K562 (cell line): ENCODE data around the gene RARS1. TPM values are rescaled to one million over a fixed set of nuclear protein-coding genes. Genes with fewer than 3 reads are reported as not detected.

Source experiments
- ATAC-seq: fragments of 200-7000 bp; cut with Tn5 transposase; 3 replicates; pipeline ENCODE4 v1.9.1; 2020; ENCODE audit warnings: moderate library complexity
- BruUV-seq: library from RNA; stranded (reverse); fragments of 400-500 nt; replicated peaks from 2 replicates; lab custom pipeline; 2021; lab: Mats Ljungman, UMichigan
- CTCF ChIA-PET: fragments of 300-600 bp; formaldehyde crosslinking; extraction: SDS; loops from one replicate; lab custom pipeline; 2021; ENCODE audit warnings: low intra/inter-chr PET ratio; lab: Yijun Ruan, JAX
- POLR2A ChIA-PET: fragments of 300-600, 350-650 bp; sonication (Branson Sonifier 250); formaldehyde crosslinking; extraction: SDS; loops from one replicate; lab custom pipeline; 2021; ENCODE audit warnings: antibody characterized with exemption, inconsistent platforms; lab: Yijun Ruan, JAX
- DNase-seq, 4 experiments: peaks; one replicate each; pipeline versions ENCODE4 v3.0.0 to v3.0.0-alpha.2; 2011 to 2018; ENCODE audit warnings: low spot score in 3 of 4, mixed read lengths in 3 of 4; ENCODE audit errors: extremely low read depth in 1 of 4
- FAIRE-seq: peaks from 2 replicates; lab custom pipeline; 2011; peaks lifted over from hg19 to GRCh38; lab: Jason Lieb, UNC
- H2AFZ ChIP-seq: 2 replicates; pipeline ENCODE4 v1.6.0; 2011; ENCODE audit warnings: low read depth, low read length, control low read depth, inconsistent platforms
- H3K27ac ChIP-seq: fragments of 200-600 bp; 3 replicates; pipeline ENCODE4 v1.8.0; 2011; ENCODE audit warnings: low read depth, mild to moderate bottlenecking, control low read depth, inconsistent platforms, low read length, moderate library complexity, mixed read lengths; ENCODE audit errors: extremely low read depth
- H3K27me3 ChIP-seq, 2 experiments: fragments of 300-600 bp in 1 of 2; 2 replicates in 1 of 2; 3 replicates in 1 of 2; pipeline versions ENCODE4 v1.6.0 to v1.8.0; 2011; ENCODE audit warnings: inconsistent platforms in 2 of 2, low read length in 2 of 2, mild to moderate bottlenecking in 1 of 2, mixed read lengths in 1 of 2, moderate library complexity in 1 of 2; ENCODE audit not compliant: control insufficient read depth in 2 of 2, insufficient read depth in 2 of 2
- H3K36me3 ChIP-seq: fragments of 300-600 bp; 3 replicates; pipeline ENCODE4 v1.8.0; 2011; ENCODE audit warnings: mild to moderate bottlenecking, low read length, inconsistent platforms; ENCODE audit not compliant: control insufficient read depth, insufficient read depth
- H3K4me1 ChIP-seq, 2 experiments: fragments of 200-600 bp in 1 of 2; replicated peaks in 1 of 2; 2 replicates in 1 of 2; 3 replicates in 1 of 2; pipeline versions ENCODE4 v1.5.1 to v1.8.0; 2011; ENCODE audit warnings: inconsistent platforms in 2 of 2, low read length in 2 of 2, mild to moderate bottlenecking in 1 of 2, mixed read lengths in 1 of 2, moderate library complexity in 1 of 2; ENCODE audit not compliant: control insufficient read depth in 2 of 2, insufficient read depth in 2 of 2
- H3K4me2 ChIP-seq: 2 replicates; pipeline ENCODE4 v1.6.1; 2011; ENCODE audit warnings: low read length, control low read depth, inconsistent platforms, mixed read lengths; ENCODE audit not compliant: insufficient read depth
- H3K4me3 ChIP-seq: fragments of 200-600 bp; sonication (generic), shearing (Covaris generic); 2 replicates; pipeline ENCODE4 v1.5.1; 2016; ENCODE audit warnings: control low read depth, inconsistent platforms
- H3K79me2 ChIP-seq: fragments of 200-600 bp; 3 replicates; pipeline ENCODE4 v1.8.0; 2011; ENCODE audit warnings: low read length, inconsistent platforms; ENCODE audit not compliant: control insufficient read depth, insufficient read depth
- H3K9ac ChIP-seq, 2 experiments: 2 replicates each; pipeline versions ENCODE4 v1.6.0 to v1.6.1; 2011; ENCODE audit warnings: low read depth in 2 of 2, low read length in 2 of 2, control low read depth in 1 of 2, inconsistent platforms in 1 of 2, mild to moderate bottlenecking in 1 of 2, mixed read lengths in 1 of 2; ENCODE audit not compliant: insufficient read depth in 1 of 2
- H3K9me1 ChIP-seq: one replicate; pipeline ENCODE4 v1.6.0; 2011; ENCODE audit warnings: inconsistent platforms, mild to moderate bottlenecking, low read length, moderate library complexity; ENCODE audit not compliant: control insufficient read depth, insufficient read depth
- H3K9me3 ChIP-seq: replicated peaks from 2 replicates; pipeline ENCODE4 v1.5.1; 2011; ENCODE audit warnings: low read depth, low read length, inconsistent platforms; ENCODE audit not compliant: control insufficient read depth, insufficient read depth
- H4K20me1 ChIP-seq: replicated peaks from 2 replicates; pipeline ENCODE4 v1.6.1; 2011; ENCODE audit warnings: low read length, inconsistent platforms, mixed read lengths; ENCODE audit not compliant: control insufficient read depth, insufficient read depth
- MAFK ChIP-seq: IDR thresholded peaks from 2 replicates; pipeline ENCODE4 v1.6.1; 2011; ENCODE audit warnings: low read length, improper control_type of control experiment
- RERE ChIP-seq: sonication (generic); formaldehyde crosslinking; IDR thresholded peaks from 2 replicates; pipeline ENCODE4 v1.8.0; 2023; ENCODE audit warnings: missing genetic modification reagents, mild to moderate bottlenecking, borderline replicate concordance
- WGBS: fragments of 100-300 bp; shearing (Covaris generic); methylation state at CpG from one replicate; pipeline ENCODE4 v1.1.6; 2016; ENCODE audit warnings: low coverage, mixed read lengths; ENCODE audit not compliant: insufficient coverage; ENCODE audit errors: missing lambda C conversion rate; 5-methylcytosine and 5-hydroxymethylcytosine counted together
- in situ Hi-C: fragments of 300-500 bp; cut with MboI; formaldehyde crosslinking; loops from 4 replicates; pipeline ENCODE4 v1.15.0; 2018; ENCODE audit warnings: inconsistent platforms, mixed read lengths
- intact Hi-C: fragments of 100-400 bp; cut with micrococcal nuclease; formaldehyde crosslinking; loops from 2 replicates; pipeline ENCODE4 v1.14.2; 2022
- polyA plus RNA-seq, 8 experiments: library from polyadenylated mRNA; depleted of rRNA in 4 of 8; stranded (reverse) in 5 of 8; unstranded in 3 of 8; fragments of >200 nt; fragmentation: Nextera tagmentation in 2 of 8; fragmentation: Illumina TruSeq in 1 of 8; extraction: Ambion mirVana in 2 of 8; extraction: Trizol in 1 of 8; gene quantifications; 2 replicates each; pipeline versions ENCODE4 v1.2.1 to v1.2.3, GENCODE V29; 2011 to 2014; ENCODE audit warnings: inconsistent platforms in 1 of 8, missing spikeins in 1 of 8
- total RNA-seq, 7 experiments: library from RNA; depleted of rRNA in 6 of 7; stranded (reverse); fragments of >200 nt in 6 of 7; fragmentation: Illumina TruSeq in 2 of 7; extraction: Trizol in 2 of 7; gene quantifications; 2 replicates each; pipeline versions ENCODE4 v1.2.1 to v1.2.3, GENCODE V29; 2011 to 2021; ENCODE audit warnings: low replicate concordance in 1 of 7
- TF ChIP-seq, protein P1 (sequence below): fragments of 450-650 bp; formaldehyde crosslinking; IDR thresholded peaks from 2 replicates; pipeline ENCODE4 v1.4.0; 2022; ENCODE audit warnings: missing genetic modification characterization

Gene RARS1
- total and polyA plus RNA-seq, 9 of the 15 experiments (the other 6 are each of a cell fraction or from before 2014, with no cell fraction given) = 109 to 196 (median 139) TPM

GRCh38 chr5:168486136-168486879, at the start of gene RARS1 (continued):
- TF ChIP-seq, protein P1, sequence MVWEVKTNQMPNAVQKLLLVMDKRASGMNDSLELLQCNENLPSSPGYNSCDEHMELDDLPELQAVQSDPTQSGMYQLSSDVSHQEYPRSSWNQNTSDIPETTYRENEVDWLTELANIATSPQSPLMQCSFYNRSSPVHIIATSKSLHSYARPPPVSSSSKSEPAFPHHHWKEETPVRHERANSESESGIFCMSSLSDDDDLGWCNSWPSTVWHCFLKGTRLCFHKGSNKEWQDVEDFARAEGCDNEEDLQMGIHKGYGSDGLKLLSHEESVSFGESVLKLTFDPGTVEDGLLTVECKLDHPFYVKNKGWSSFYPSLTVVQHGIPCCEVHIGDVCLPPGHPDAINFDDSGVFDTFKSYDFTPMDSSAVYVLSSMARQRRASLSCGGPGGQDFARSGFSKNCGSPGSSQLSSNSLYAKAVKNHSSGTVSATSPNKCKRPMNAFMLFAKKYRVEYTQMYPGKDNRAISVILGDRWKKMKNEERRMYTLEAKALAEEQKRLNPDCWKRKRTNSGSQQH (CRISPR knock-in tag) = no peak

GRCh38 chr5:168438349-168438748, 47.9 kb upstream of the RARS1 start:
- Histone ChIP-seq H4K20me1 (no peaks in the 10 kb centered on the region), H2AFZ (no peak overlapping the region), H3K9ac (no peak overlapping the region), H3K4me3 (no peak overlapping the region), H3K36me3 (no peaks in the 10 kb centered on the region), H3K4me2 (no peak overlapping the region), H3K9me3 (no peaks in the 10 kb centered on the region), H3K9me1 (no peaks in the 10 kb centered on the region), H3K4me1 (no peaks in the 10 kb centered on the region), H3K27me3 (peaks cover 3 to 10% of the 10 kb centered on the region in 2 experiments; a peak in 3 of 5 replicates), H3K79me2 (no peaks in the 10 kb centered on the region), H3K27ac (no peak overlapping the region)
- ATAC-seq = no peak
- in situ Hi-C loops (loop anchor here (10.0 kb wide), 1 partner anchor 164 kb away; no protein-coding TSS in a partner anchor), intact Hi-C loops (no loop called here)
- TF ChIP-seq MAFK = no peak
- no peak for TF ChIP-seq RERE
- POLR2A ChIA-PET = no interaction called here
- no peak for DNase-seq
- no TSS peak for BruUV-seq
- no peak for FAIRE-seq
- CTCF ChIA-PET = no interaction called here
- WGBS = 0% methylated on average over 5 of the region's 5 CpGs
